ENCODE data around the gene CRPPA. TPM values are rescaled to one million over a fixed set of nuclear protein-coding genes. Genes with fewer than 3 reads are reported as not detected.

CRPPA gene
- total and polyA plus RNA-seq, 10 of the 15 experiments (the other 5 are each of a cell fraction or from before 2014, with no cell fraction given): not detected

GRCh38 chr7:16398146-16399017 is 23.0 kb downstream of the CRPPA start:
- FAIRE-seq (no peak), DNase-seq (ENCODE audit: low read depth, low spot score) (no peak), ATAC-seq (no peak)

More at GRCh38 chr7:16398146-16399017, 23.0 kb downstream of the CRPPA start:
- ChIA-PET POLR2A (no interaction called here), RAD21 (ENCODE audit: unreplicated experiment) (no interaction called here), SMC1A (ENCODE audit: uncharacterized antibody, unreplicated experiment) (no interaction called here), CTCF (no interaction called here)
- H4K20me1 ChIP-seq (ENCODE audit: control insufficient read depth, insufficient read depth): no peaks in the 10 kb centered on the region
- peaks cover 27% of the 10 kb centered on the region for H3K9me3 ChIP-seq (replicated peaks; ENCODE audit: control insufficient read depth, insufficient read depth, low read length)
- WGBS (ENCODE audit: insufficient coverage, insufficient replicate concordance, low lambda C conversion rate, missing lambda C conversion rate): 77% methylated on average over 46 of the region's 46 CpGs
- no peak overlapping the region for H3K27ac ChIP-seq (ENCODE audit: control insufficient read depth, insufficient read depth)
- BruUV-seq (replicated peaks): no TSS peak
- H3K4me3 ChIP-seq: no peak overlapping the region
- TF ChIP-seq YY1 (IDR thresholded peaks at IDR 0.05; ENCODE audit: low read depth, low read length): no peak
- 0 out of 2 replicates have a peak, but pooled peaks have one; percentile 19 for TF ChIP-seq CHD2 (IDR thresholded peaks at IDR 0.05; ENCODE audit: borderline replicate concordance, low read depth, low read length)
- 0 out of 2 replicates have a peak, but pooled peaks have one; percentile 7 for TF ChIP-seq TCF3 (IDR thresholded peaks at IDR 0.05; ENCODE audit: borderline replicate concordance, insufficient read depth, low read depth, low read length)
- peak; percentile 22 for TF ChIP-seq NR2C2 (IDR thresholded peaks at IDR 0.05; ENCODE audit: borderline replicate concordance, control insufficient read depth, insufficient read length, low read depth)
- TF ChIP-seq BCL3 (IDR thresholded peaks at IDR 0.05; ENCODE audit: borderline replicate concordance, insufficient read depth, low read depth, low read length, poor library complexity, severe bottlenecking): peak; percentile 57
- intact Hi-C loops (cut with micrococcal nuclease; ENCODE audit: unreplicated experiment) (no loop called here), in situ Hi-C loops (cut with MboI) (no loop called here)
- no peak overlapping the region for H2AFZ ChIP-seq (ENCODE audit: control insufficient read depth, low read depth, low read length)
- no peaks in the 10 kb centered on the region for H3K4me1 ChIP-seq (ENCODE audit: control insufficient read depth, insufficient read depth, low read length)
- H3K4me2 ChIP-seq (ENCODE audit: control insufficient read depth, insufficient read depth): no peak overlapping the region
- H3K36me3 ChIP-seq (ENCODE audit: control insufficient read depth in 2 of 2, insufficient read depth in 2 of 2, low read length in 1 of 2): no peaks in the 10 kb centered on the region
- H3K27me3 ChIP-seq (replicated peaks in 1 of 2; ENCODE audit: control insufficient read depth in 2 of 2, insufficient read depth in 2 of 2, low read length in 1 of 2): no peaks in the 10 kb centered on the region
- no peak overlapping the region for H3K9ac ChIP-seq (ENCODE audit: control insufficient read depth, insufficient read depth, low read length)
- no peaks in the 10 kb centered on the region for H3K79me2 ChIP-seq (ENCODE audit: control insufficient read depth, insufficient read depth, low read length)
